Measurements from ENCODE around the gene ARHGEF10L.

DNA sequence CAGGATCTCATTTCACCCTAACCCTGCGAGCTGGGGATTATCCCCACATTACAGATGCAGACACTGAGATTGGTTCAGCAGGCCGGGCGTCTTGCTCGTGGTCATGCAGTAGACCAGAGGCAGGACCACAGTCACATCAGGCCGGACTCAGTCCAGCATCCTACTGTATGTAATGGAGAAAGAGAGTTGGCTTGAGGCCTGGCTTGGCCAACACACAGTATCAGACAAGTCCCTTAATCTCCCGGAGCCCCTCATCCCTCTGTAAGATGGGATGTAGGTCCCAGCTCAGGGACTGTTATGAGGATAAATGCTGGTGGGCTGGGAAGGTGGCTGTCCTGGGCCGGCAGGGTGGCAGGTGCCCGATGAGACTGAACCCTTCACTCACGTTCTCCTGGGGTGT lies 149.5 kb downstream of the ARHGEF10L start:
- TF ChIP-seq EZH2 (IDR thresholded peaks at IDR 0.05; ENCODE audit: low read depth), result no peak
- TF ChIP-seq, protein P1, sequence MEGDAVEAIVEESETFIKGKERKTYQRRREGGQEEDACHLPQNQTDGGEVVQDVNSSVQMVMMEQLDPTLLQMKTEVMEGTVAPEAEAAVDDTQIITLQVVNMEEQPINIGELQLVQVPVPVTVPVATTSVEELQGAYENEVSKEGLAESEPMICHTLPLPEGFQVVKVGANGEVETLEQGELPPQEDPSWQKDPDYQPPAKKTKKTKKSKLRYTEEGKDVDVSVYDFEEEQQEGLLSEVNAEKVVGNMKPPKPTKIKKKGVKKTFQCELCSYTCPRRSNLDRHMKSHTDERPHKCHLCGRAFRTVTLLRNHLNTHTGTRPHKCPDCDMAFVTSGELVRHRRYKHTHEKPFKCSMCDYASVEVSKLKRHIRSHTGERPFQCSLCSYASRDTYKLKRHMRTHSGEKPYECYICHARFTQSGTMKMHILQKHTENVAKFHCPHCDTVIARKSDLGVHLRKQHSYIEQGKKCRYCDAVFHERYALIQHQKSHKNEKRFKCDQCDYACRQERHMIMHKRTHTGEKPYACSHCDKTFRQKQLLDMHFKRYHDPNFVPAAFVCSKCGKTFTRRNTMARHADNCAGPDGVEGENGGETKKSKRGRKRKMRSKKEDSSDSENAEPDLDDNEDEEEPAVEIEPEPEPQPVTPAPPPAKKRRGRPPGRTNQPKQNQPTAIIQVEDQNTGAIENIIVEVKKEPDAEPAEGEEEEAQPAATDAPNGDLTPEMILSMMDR (conservative IDR thresholded peaks at IDR 0.05), result no peak
